Measurements from ENCODE around the gene ACSL5.

ACSL5 gene

GRCh38 chr10:112373912-112374338 is at the start of gene ACSL5:
Gene ACSL5, plus strand, starts transcription at chr10:112374116. Its CDS starts 20,831 bp downstream, at chr10:112394947.
- DNase-seq, result no peak

- no peak for DNase-seq
Measured at GRCh38 chr10:112327678-112328077, 46.2 kb upstream of the ACSL5 start.

- DNase-seq, result no peak
Measured at GRCh38 chr10:112330162-112330561, 43.8 kb upstream of the ACSL5 start.

- no peak for DNase-seq
Measured at GRCh38 chr10:112330607-112331160, 43.2 kb upstream of the ACSL5 start.

- DNase-seq, result no peak
Measured at GRCh38 chr10:112332022-112332421, 41.9 kb upstream of the ACSL5 start.

GRCh38 chr10:112332509-112333228 is 41.2 kb upstream of the ACSL5 start:
- peak; percentile 14 for DNase-seq

- no peak for DNase-seq
Measured at GRCh38 chr10:112333452-112333851, 40.5 kb upstream of the ACSL5 start.

- DNase-seq, result no peak
Measured at GRCh38 chr10:112335111-112335867, 38.6 kb upstream of the ACSL5 start.

- no peak for DNase-seq
Measured at GRCh38 chr10:112335868-112336265, 38.0 kb upstream of the ACSL5 start.

GRCh38 chr10:112336556-112337201 is 37.2 kb upstream of the ACSL5 start:
- no peak for DNase-seq

- no peak for DNase-seq
Measured at GRCh38 chr10:112338957-112339356, 35.0 kb upstream of the ACSL5 start.

- DNase-seq, result no peak
Measured at GRCh38 chr10:112340601-112341000, 33.3 kb upstream of the ACSL5 start.

- no peak for DNase-seq
Measured at GRCh38 chr10:112343056-112343806, 30.7 kb upstream of the ACSL5 start.

- no peak for DNase-seq
Measured at GRCh38 chr10:112344261-112344660, 29.7 kb upstream of the ACSL5 start.

GRCh38 chr10:112345202-112345601 is 28.7 kb upstream of the ACSL5 start:
- DNase-seq, result no peak

- DNase-seq, result no peak
Measured at GRCh38 chr10:112345743-112346142, 28.2 kb upstream of the ACSL5 start.

GRCh38 chr10:112346774-112347173 is 27.1 kb upstream of the ACSL5 start:
- DNase-seq, result no peak

GRCh38 chr10:112347709-112348671 is 25.9 kb upstream of the ACSL5 start:
- no peak for DNase-seq

- DNase-seq, result no peak
Measured at GRCh38 chr10:112348759-112349158, 25.2 kb upstream of the ACSL5 start.

GRCh38 chr10:112349521-112350085 is 24.3 kb upstream of the ACSL5 start:
- DNase-seq, result no peak

GRCh38 chr10:112351146-112351545 is 22.8 kb upstream of the ACSL5 start:
- DNase-seq, result no peak

Data from NCI-H748 treated with DMSO at 0.1 percent for 48 hours (cell line).